Measurements from ENCODE around the gene ILDR2.

DNA sequence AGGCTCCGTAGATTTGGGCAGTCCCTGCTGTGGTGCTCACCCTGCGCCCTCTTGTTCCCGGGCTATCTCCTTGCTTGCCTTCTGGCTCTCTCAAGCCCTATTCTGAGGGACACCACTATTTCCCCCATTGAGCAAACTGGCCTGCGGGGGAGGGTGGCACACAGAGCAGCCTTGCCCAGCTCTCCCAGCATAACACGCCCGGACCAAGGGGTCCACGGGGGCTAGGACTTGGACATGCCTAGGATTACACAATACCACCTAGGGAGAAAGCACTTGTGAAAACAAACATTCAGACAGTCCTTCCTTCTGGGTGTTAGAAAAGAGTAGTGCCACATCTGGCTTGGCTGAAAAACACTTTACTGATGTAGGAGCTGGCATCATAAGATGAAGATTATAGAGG is 106.7 kb downstream of the ILDR2 start:
- TF ChIP-seq, protein P1, sequence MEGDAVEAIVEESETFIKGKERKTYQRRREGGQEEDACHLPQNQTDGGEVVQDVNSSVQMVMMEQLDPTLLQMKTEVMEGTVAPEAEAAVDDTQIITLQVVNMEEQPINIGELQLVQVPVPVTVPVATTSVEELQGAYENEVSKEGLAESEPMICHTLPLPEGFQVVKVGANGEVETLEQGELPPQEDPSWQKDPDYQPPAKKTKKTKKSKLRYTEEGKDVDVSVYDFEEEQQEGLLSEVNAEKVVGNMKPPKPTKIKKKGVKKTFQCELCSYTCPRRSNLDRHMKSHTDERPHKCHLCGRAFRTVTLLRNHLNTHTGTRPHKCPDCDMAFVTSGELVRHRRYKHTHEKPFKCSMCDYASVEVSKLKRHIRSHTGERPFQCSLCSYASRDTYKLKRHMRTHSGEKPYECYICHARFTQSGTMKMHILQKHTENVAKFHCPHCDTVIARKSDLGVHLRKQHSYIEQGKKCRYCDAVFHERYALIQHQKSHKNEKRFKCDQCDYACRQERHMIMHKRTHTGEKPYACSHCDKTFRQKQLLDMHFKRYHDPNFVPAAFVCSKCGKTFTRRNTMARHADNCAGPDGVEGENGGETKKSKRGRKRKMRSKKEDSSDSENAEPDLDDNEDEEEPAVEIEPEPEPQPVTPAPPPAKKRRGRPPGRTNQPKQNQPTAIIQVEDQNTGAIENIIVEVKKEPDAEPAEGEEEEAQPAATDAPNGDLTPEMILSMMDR (IDR thresholded peaks at IDR 0.05): no peak
- TF ChIP-seq POLR2A (IDR thresholded peaks at IDR 0.05): no peak

All from esophagus squamous epithelium (tissue), 4 donors.